SK-N-SH (cell line): ENCODE measurements around the gene MYO9A. TPM values are rescaled to one million over a fixed set of nuclear protein-coding genes. Genes with fewer than 3 reads are reported as not detected.
"Not testable (repeated sequence)": the region's sequence is repeated elsewhere in the genome, so short reads cannot be mapped to it uniquely, and the experiment has no call there.

ENCODE experiments used
- CTCF ChIA-PET: fragments of 300-600, 350-600 bp; formaldehyde crosslinking; extraction: SDS; loops from one replicate; lab custom pipeline; 2021; lab: Yijun Ruan, JAX
- POLR2A ChIA-PET: fragments of 350-600 bp; sonication (Branson Sonifier 250); formaldehyde crosslinking; extraction: SDS; loops from one replicate; lab custom pipeline; 2020; ENCODE audit warnings: antibody characterized with exemption, inconsistent platforms; lab: Yijun Ruan, JAX
- DNase-seq: peaks from one replicate; pipeline ENCODE4 v3.0.0; 2012
- H2AFZ ChIP-seq: fragments of 200-600 bp; sonication (generic); 2 replicates; pipeline ENCODE4 v1.8.1; 2016; ENCODE audit warnings: antibody characterized with exemption, mild to moderate bottlenecking, low read depth
- H3F3A ChIP-seq: fragments of 200-600 bp; sonication (generic); replicated peaks from 2 replicates; pipeline ENCODE3; 2016; ENCODE audit warnings: antibody characterized with exemption, mild to moderate bottlenecking; ENCODE audit not compliant: insufficient read depth
- H3K27ac ChIP-seq, 2 experiments: fragments of 200-500 bp in 1 of 2; fragments of 200-600 bp in 1 of 2; sonication (Bioruptor generic) in 1 of 2; sonication (generic), shearing (Covaris generic) in 1 of 2; 2 replicates each; pipeline versions ENCODE4 v1.5.1 to v1.6.1; 2014 to 2016; ENCODE audit warnings: low read depth in 2 of 2, inconsistent platforms in 1 of 2, low read length in 1 of 2, mild to moderate bottlenecking in 1 of 2, mixed read lengths in 1 of 2
- H3K27me3 ChIP-seq: fragments of 200-600 bp; sonication (generic), shearing (Covaris generic); 2 replicates; pipeline ENCODE4 v1.6.1; 2016; ENCODE audit warnings: mixed run types; ENCODE audit not compliant: insufficient read depth
- H3K36me3 ChIP-seq, 2 experiments: fragments of 200-500 bp in 1 of 2; fragments of 200-600 bp in 1 of 2; sonication (Bioruptor generic) in 1 of 2; sonication (generic) in 1 of 2; replicated peaks in 1 of 2; 2 replicates each; pipeline versions ENCODE3 to v1.5.1; 2014 to 2016; ENCODE audit warnings: low read length in 1 of 2, mild to moderate bottlenecking in 1 of 2; ENCODE audit not compliant: insufficient read depth in 2 of 2, control insufficient read depth in 1 of 2
- H3K4me1 ChIP-seq, 2 experiments: fragments of 200-500 bp in 1 of 2; fragments of 200-600 bp in 1 of 2; sonication (Bioruptor generic) in 1 of 2; sonication (generic), shearing (Covaris generic) in 1 of 2; 2 replicates each; pipeline versions ENCODE4 v1.5.1 to v1.6.1; 2014 to 2016; ENCODE audit warnings: low read depth in 1 of 2, low read length in 1 of 2, mixed run types in 1 of 2; ENCODE audit not compliant: insufficient read depth in 2 of 2, control insufficient read depth in 1 of 2
- H3K4me2 ChIP-seq: fragments of 200-600 bp; sonication (generic), shearing (Covaris generic); 2 replicates; pipeline ENCODE4 v1.6.1; 2017; ENCODE audit warnings: mixed run types
- H3K4me3 ChIP-seq, 2 experiments: fragments of 200-500 bp in 1 of 2; fragments of 200-600 bp in 1 of 2; sonication (Bioruptor generic) in 1 of 2; sonication (generic), shearing (Covaris generic) in 1 of 2; 2 replicates each; pipeline versions ENCODE4 v1.5.1 to v1.8.1; 2014 to 2016; ENCODE audit warnings: low read depth in 2 of 2, inconsistent platforms in 1 of 2, low read length in 1 of 2, mild to moderate bottlenecking in 1 of 2, mixed read lengths in 1 of 2, moderate library complexity in 1 of 2
- H3K79me2 ChIP-seq: fragments of 200-600 bp; sonication (generic); 2 replicates; pipeline ENCODE4 v1.8.1; 2017; ENCODE audit warnings: mild to moderate bottlenecking; ENCODE audit not compliant: insufficient read depth
- H3K9ac ChIP-seq: fragments of 200-600 bp; sonication (generic); 2 replicates; pipeline ENCODE4 v1.6.1; 2017; ENCODE audit warnings: mixed run types
- H3K9me2 ChIP-seq: fragments of 200-600 bp; sonication (generic); 2 replicates; pipeline ENCODE4 v1.6.1; 2017; ENCODE audit warnings: mixed run types
- H3K9me3 ChIP-seq: fragments of 200-600 bp; sonication (generic); 2 replicates; pipeline ENCODE4 v1.6.1; 2017; ENCODE audit warnings: mixed run types, mild to moderate bottlenecking, moderate library complexity
- H4K20me1 ChIP-seq: fragments of 200-600 bp; sonication (generic); 2 replicates; pipeline ENCODE4 v1.6.1; 2017; ENCODE audit warnings: mild to moderate bottlenecking, mixed run types; ENCODE audit not compliant: insufficient read depth
- CHD2 ChIP-seq: fragments of 150-350 bp; IDR thresholded peaks from 2 replicates; pipeline ENCODE4 v1.6.1; 2018; ENCODE audit warnings: low read length; ENCODE audit not compliant: partially characterized antibody
- FOSL2 ChIP-seq: IDR thresholded peaks from 2 replicates; pipeline ENCODE4 v1.4.0; 2012; ENCODE audit warnings: low read depth, mild to moderate bottlenecking, moderate library complexity, borderline replicate concordance
- FOXJ3 ChIP-seq: sonication (generic); formaldehyde crosslinking; IDR thresholded peaks from 2 replicates; pipeline ENCODE4 v1.5.1; 2020; ENCODE audit warnings: mild to moderate bottlenecking, missing genetic modification reagents
- JUND ChIP-seq: IDR thresholded peaks from 2 replicates; pipeline ENCODE4 v1.4.0; 2012
- MAX ChIP-seq: IDR thresholded peaks from 2 replicates; pipeline ENCODE4 v1.4.0; 2012; ENCODE audit warnings: low read depth
- MEF2A ChIP-seq: IDR thresholded peaks from 2 replicates; pipeline ENCODE4 v1.4.0; 2012; ENCODE audit warnings: low read depth, borderline replicate concordance
- MXI1 ChIP-seq: IDR thresholded peaks from 2 replicates; pipeline ENCODE4 v1.6.1; 2012; ENCODE audit warnings: mild to moderate bottlenecking, low read depth, low read length, improper control_type of control experiment
- NFIC ChIP-seq: IDR thresholded peaks from 2 replicates; pipeline ENCODE4 v1.4.0; 2012; ENCODE audit warnings: borderline replicate concordance
- RCOR1 ChIP-seq: fragments of 150-350 bp; IDR thresholded peaks from 2 replicates; pipeline ENCODE4 v1.6.1; 2017; ENCODE audit warnings: antibody characterized with exemption, low read length
- RFX5 ChIP-seq: IDR thresholded peaks from 2 replicates; pipeline ENCODE4 v1.6.1; 2012; ENCODE audit warnings: mild to moderate bottlenecking, improper control_type of control experiment, low read length
- TEAD4 ChIP-seq: IDR thresholded peaks from 2 replicates; pipeline ENCODE4 v1.4.0; 2012; ENCODE audit warnings: mild to moderate bottlenecking, borderline replicate concordance; ENCODE audit not compliant: insufficient read depth
- WGBS: methylation state at CpG from one replicate; pipeline ENCODE4 v1.1.6; 2017; ENCODE audit warnings: low lambda C conversion rate; 5-methylcytosine and 5-hydroxymethylcytosine counted together
- polyA plus RNA-seq, 3 experiments: library from polyadenylated mRNA; depleted of rRNA; stranded (reverse); fragments of >200 nt; gene quantifications; 2 replicates each; pipeline ENCODE4 v1.2.3, GENCODE V29; 2012
- TF ChIP-seq, protein P1 (sequence below): fragments of 200-600 bp; sonication (generic); IDR thresholded peaks from 2 replicates; pipeline ENCODE4 v1.6.1; 2017; ENCODE audit warnings: antibody characterized with exemption, mild to moderate bottlenecking, moderate library complexity
- TF ChIP-seq, protein P2 (sequence below): fragments of 150-350 bp; IDR thresholded peaks from 2 replicates; pipeline ENCODE4 v1.6.1; 2016; ENCODE audit warnings: mild to moderate bottlenecking, low read depth, low read length

MYO9A gene
- polyA plus RNA-seq, 1 of the 3 experiments (the other 2 are of a cell fraction), result 4.1 TPM

DNA sequence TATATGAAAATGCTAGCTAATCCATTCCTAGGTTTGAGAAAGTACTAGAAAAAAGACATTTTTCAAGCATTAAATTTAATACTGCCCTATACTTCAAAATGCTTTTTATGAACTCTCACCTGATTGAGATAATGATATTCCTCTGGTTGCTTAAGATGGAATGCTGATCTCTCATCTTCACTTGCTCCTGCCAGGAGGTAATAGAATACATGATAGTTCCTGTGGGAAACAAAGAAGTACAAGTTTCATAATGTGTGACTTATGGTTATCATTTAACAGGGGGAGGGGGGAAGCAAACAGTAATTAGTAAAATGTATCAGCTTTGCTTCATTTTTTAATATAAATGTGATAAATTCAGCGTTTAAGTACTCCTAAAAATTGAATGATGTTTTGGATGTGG is 97.2 kb downstream of the MYO9A start (continued):
- no peak for TF ChIP-seq JUND
- TF ChIP-seq, all 33 proteins: peak for 0

DNA sequence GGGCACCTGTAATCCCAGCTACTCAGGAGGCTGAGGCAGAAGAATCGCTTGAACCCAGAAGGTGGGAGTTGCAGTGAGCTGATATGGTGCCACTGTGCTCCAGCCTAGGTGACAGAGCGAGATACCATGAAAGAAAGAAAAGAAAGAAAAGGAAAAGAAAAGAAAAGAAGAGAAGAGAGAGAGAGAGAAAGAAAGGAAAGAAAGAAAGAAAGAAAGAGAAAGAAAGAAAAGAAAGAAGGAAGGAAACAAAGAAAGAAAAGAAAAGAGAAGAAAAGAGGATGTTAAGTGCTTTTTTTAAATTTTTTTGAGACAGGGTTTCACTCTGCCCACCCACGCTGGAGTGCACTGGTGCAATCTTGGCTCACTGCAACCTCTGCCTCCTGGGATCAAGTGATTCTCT is 103.4 kb downstream of the MYO9A start:
- CTCF ChIA-PET, result interaction anchor here (0.5 kb wide), 1 partner anchor 127 kb away, joined by 3 read pairs; no protein-coding TSS in a partner anchor
- H3K9me3 ChIP-seq, H3K9ac ChIP-seq, H3K4me1 ChIP-seq, H3K27me3 ChIP-seq, H3K4me3 ChIP-seq, POLR2A ChIA-PET, H3K27ac ChIP-seq, H3F3A ChIP-seq, H3K79me2 ChIP-seq, H3K4me2 ChIP-seq, H2AFZ ChIP-seq, H3K9me2 ChIP-seq, H4K20me1 ChIP-seq, DNase-seq, H3K36me3 ChIP-seq: not testable (repeated sequence)
- 98% methylated on average over 3 of the region's 3 CpGs for WGBS

GRCh38 chr15:72013703-72014102 is 104.2 kb downstream of the MYO9A start:
- H3K36me3 ChIP-seq, result peaks cover 4 to 9% of the 10 kb centered on the region in 2 experiments
- no peak overlapping the region for H3K27ac ChIP-seq
- ChIA-PET POLR2A (interaction anchor here (0.9 kb wide), 1 partner anchor 8 kb away, joined by 3 read pairs; no protein-coding TSS in a partner anchor), CTCF (no interaction called here)
- H3K4me1 ChIP-seq, result 0 out of 4 replicates have a peak, but pooled peaks cover 0 to 3% of the 10 kb centered on the region in 2 experiments
- H3K79me2 ChIP-seq, result no peaks in the 10 kb centered on the region
- no peak overlapping the region for H3K4me3 ChIP-seq
- peaks cover 7% of the 10 kb centered on the region for H3F3A ChIP-seq
- no peaks in the 10 kb centered on the region for H3K27me3 ChIP-seq
- no peak overlapping the region for H3K9ac ChIP-seq
- H3K9me3 ChIP-seq, result no peaks in the 10 kb centered on the region
- no peak overlapping the region for H2AFZ ChIP-seq
- TF ChIP-seq RCOR1, result no peak
- no peak for DNase-seq
- H4K20me1 ChIP-seq, result no peaks in the 10 kb centered on the region
- no peaks in the 10 kb centered on the region for H3K9me2 ChIP-seq
- no peak overlapping the region for H3K4me2 ChIP-seq
- 100% methylated on average over 2 of the region's 2 CpGs for WGBS

- CTCF ChIA-PET, result no interaction called here
- H2AFZ ChIP-seq, result no peak overlapping the region
These were observed 106.5 kb downstream of the MYO9A start for GRCh38 chr15:72011302-72011942.

More at GRCh38 chr15:72011302-72011942, 106.5 kb downstream of the MYO9A start:
- no peak for DNase-seq
- Histone ChIP-seq H3F3A (peaks cover 7% of the 10 kb centered on the region), H3K79me2 (no peaks in the 10 kb centered on the region), H3K27ac (no peak overlapping the region), H3K9me3 (no peaks in the 10 kb centered on the region), H3K9ac (no peak overlapping the region), H3K36me3 (peaks cover 11 to 16% of the 10 kb centered on the region in 2 experiments), H3K4me2 (no peak overlapping the region), H3K27me3 (no peaks in the 10 kb centered on the region), H3K9me2 (no peaks in the 10 kb centered on the region), H3K4me1 (0 out of 4 replicates have a peak, but pooled peaks cover 0 to 3% of the 10 kb centered on the region in 2 experiments), H4K20me1 (no peaks in the 10 kb centered on the region), H3K4me3 (no peak overlapping the region)
- POLR2A ChIA-PET, result no interaction called here
- over 99% methylated on average over 2 of the region's 2 CpGs for WGBS
- no peak for TF ChIP-seq JUND
- no peak for TF ChIP-seq MAX
- no peak for TF ChIP-seq TEAD4
- no peak for TF ChIP-seq MEF2A
- no peak for TF ChIP-seq CHD2
- no peak for TF ChIP-seq RCOR1
- no peak for TF ChIP-seq RFX5
- TF ChIP-seq, protein P1, sequence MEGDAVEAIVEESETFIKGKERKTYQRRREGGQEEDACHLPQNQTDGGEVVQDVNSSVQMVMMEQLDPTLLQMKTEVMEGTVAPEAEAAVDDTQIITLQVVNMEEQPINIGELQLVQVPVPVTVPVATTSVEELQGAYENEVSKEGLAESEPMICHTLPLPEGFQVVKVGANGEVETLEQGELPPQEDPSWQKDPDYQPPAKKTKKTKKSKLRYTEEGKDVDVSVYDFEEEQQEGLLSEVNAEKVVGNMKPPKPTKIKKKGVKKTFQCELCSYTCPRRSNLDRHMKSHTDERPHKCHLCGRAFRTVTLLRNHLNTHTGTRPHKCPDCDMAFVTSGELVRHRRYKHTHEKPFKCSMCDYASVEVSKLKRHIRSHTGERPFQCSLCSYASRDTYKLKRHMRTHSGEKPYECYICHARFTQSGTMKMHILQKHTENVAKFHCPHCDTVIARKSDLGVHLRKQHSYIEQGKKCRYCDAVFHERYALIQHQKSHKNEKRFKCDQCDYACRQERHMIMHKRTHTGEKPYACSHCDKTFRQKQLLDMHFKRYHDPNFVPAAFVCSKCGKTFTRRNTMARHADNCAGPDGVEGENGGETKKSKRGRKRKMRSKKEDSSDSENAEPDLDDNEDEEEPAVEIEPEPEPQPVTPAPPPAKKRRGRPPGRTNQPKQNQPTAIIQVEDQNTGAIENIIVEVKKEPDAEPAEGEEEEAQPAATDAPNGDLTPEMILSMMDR, result no peak
- no peak for TF ChIP-seq FOSL2
- no peak for TF ChIP-seq FOXJ3 (CRISPR knock-in tag)
- TF ChIP-seq, protein P2, sequence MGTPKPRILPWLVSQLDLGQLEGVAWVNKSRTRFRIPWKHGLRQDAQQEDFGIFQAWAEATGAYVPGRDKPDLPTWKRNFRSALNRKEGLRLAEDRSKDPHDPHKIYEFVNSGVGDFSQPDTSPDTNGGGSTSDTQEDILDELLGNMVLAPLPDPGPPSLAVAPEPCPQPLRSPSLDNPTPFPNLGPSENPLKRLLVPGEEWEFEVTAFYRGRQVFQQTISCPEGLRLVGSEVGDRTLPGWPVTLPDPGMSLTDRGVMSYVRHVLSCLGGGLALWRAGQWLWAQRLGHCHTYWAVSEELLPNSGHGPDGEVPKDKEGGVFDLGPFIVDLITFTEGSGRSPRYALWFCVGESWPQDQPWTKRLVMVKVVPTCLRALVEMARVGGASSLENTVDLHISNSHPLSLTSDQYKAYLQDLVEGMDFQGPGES, result no peak
- no peak for TF ChIP-seq NFIC
- no peak for TF ChIP-seq MXI1
